KBM-7 (cell line): ENCODE data around the gene WDR4.
"Not testable (repeated sequence)": the region's sequence is repeated elsewhere in the genome, so short reads cannot be mapped to it uniquely, and the experiment has no call there.

Experiments
- DNase-seq: peaks from one replicate; pipeline ENCODE4 v3.0.0-alpha.2; 2015
- in situ Hi-C: fragments of 300-500 bp; cut with MboI; formaldehyde crosslinking; loops from 2 replicates; pipeline ENCODE4 v1.14.3; 2020; ENCODE audit warnings: low sequenced_read_pairs, low pct_unique_long_range_greater_than_20kb, mixed read lengths

Gene WDR4

DNA sequence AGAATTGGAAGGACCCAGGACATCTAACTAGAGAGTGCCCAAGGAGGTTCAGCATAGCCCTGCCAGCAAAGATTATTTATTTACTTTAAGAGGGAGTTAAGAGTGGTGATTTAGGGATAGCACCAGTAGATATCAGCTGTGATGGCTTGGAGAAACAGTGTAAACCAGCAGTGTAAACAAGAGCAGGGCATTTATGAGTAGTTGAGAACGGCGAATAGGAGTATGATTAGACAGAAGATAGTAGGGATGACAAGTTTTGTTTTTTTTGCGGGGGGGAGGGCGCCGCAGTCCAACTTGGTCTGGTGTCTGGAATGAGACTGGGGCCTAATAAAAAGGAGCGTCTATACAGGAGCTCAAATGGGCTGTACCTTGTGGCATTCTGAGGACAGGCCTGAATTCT, 77.7 kb downstream of the WDR4 start:
- in situ Hi-C loops, DNase-seq: not testable (repeated sequence)

DNA sequence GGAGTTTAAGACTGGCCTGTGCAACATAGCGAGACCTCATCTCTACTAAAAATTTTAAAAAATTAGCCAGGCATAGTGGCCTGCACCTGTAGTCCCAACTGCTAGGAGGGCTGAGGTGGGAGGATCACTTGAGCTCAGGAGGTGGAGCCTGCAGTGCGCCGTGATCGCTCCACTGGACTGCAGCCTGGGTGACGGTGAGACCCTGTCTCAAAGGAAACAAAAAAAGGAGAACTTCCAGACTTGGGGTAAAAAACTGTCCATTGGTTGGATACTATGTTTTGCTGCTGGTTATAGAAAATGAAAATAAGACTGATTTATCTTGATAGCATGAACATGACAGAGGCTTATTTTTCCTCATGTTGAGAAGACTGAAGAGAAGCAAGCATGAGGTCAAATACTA, 79.4 kb downstream of the WDR4 start:
- in situ Hi-C loops, result no loop called here
- no peak for DNase-seq

DNA sequence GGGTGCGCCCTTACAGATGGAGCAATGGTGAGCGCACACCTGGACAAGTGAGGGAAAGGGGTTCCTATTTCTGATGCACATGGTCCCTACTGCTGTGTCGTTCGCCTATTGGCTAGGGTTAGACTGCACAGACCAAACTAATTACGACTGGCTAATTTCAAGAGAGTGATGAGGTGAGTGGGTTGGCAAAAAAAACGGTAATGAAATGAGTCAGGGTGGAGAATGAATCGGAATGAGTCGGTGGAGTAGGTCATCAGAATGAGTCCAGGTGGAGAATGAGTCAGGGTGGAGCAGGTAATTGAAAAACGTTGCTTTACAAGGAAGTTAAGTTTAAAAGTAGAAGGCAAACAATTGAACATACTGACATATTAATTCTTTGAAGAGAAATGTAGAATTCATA, 79.8 kb downstream of the WDR4 start:
- in situ Hi-C loops, result no loop called here
- DNase-seq, result no peak
